Endometrium (tissue), 2 donors: Measurements from ENCODE around the gene SDHAF2.
"Not testable (repeated sequence)": the region's sequence is repeated elsewhere in the genome, so short reads cannot be mapped to it uniquely, and the experiment has no call there.

Source experiments
- FAIRE-seq: peaks from 2 replicates; lab custom pipeline; 2012; peaks lifted over from hg19 to GRCh38; lab: Jason Lieb, UNC
- donor health status: control.
- donor health status: control.

The SDHAF2 gene

DNA sequence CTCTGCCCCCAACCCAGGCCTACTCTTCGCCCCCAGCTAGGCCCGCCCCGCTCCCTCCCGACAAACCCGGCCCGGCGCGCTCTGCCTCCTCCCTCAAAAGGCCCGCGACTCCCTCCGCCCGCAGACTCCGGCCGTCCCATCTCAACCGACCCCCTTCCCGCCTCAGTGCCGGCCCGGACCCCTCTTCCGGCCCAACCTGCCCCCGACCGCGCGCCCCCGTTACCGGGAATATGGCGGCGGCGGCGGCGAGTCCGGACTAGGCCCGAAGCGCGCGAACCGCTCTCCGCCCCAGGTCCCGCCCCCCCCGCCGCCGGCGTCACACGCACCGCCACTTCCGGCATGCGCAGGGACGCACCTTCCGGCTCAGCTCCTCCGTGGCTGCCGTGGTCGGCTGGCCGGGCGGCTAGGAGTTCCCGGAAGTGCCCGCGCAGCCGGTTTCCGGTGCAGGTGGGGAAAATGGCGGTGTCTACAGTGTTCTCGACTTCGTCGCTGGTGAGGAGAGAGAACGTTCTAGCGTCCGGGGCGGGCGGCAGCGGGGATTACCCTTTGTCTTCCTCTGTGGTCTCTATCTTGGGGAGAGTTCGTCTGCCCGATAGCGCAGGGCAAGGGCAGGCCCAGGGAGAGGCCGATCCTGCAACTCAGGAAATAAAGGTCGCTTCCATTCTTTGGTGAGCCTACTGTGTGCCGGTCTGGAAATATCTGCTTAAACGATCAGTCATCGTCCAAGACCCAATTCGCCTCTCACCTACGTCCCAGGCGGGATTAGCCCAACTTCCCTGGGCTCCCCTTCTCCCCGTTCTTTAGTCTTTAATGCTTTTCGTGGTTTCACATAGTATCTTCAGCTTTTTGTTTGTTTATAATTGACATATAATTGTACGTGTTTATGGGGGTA is at the start of gene SDHAF2, which contains the start of gene CPSF7:
TSS of gene SDHAF2 (plus strand) at position 434 of the 892 bp plus-strand sequence. CDS start at position 457, 23 bp downstream.
TSS of gene CPSF7 (minus strand) at position 285 of the 892 bp plus-strand sequence. CDS start 740 bp downstream, outside the sequence.
- no peak for FAIRE-seq

DNA sequence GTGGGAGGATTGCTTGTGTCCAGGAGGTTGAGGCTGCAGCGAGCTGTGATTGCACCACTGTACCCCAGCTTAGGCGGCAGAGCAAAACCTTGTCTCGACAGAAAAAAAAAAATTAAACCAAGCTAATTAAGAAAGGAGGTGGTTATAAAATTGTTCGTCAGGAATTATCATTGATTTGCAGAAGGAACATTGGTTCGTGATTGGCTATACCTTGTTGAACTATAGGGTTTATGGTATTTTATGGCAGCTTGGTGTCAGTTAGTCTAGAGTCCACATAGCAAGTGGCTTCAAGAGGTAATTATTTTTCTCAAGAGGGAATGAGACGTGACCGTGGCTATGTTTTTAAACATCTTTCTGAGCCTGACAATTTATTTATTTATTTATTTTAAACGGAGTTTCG is 49.0 kb upstream of the SDHAF2 start:
- no peak for FAIRE-seq

DNA sequence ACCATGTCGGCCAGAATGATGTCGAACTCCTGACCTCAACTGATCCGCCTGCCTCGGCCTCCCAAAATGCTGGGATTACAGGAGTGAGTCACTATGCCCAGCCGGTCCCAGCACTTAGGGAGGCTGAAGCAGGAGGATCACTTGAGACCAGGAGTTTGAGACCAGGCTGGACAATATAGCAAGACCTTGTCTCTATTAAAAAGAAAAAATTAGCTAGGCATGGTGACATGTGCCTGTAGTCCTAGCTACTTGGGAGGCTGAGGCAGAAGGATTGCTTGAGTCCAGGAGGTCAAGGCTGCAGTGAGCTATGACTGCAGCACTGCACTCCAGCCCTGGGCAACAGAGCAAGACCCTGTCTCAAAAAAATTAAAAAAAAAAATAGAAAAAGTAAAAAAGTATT is 46.1 kb upstream of the SDHAF2 start:
- not testable (repeated sequence) for FAIRE-seq

DNA sequence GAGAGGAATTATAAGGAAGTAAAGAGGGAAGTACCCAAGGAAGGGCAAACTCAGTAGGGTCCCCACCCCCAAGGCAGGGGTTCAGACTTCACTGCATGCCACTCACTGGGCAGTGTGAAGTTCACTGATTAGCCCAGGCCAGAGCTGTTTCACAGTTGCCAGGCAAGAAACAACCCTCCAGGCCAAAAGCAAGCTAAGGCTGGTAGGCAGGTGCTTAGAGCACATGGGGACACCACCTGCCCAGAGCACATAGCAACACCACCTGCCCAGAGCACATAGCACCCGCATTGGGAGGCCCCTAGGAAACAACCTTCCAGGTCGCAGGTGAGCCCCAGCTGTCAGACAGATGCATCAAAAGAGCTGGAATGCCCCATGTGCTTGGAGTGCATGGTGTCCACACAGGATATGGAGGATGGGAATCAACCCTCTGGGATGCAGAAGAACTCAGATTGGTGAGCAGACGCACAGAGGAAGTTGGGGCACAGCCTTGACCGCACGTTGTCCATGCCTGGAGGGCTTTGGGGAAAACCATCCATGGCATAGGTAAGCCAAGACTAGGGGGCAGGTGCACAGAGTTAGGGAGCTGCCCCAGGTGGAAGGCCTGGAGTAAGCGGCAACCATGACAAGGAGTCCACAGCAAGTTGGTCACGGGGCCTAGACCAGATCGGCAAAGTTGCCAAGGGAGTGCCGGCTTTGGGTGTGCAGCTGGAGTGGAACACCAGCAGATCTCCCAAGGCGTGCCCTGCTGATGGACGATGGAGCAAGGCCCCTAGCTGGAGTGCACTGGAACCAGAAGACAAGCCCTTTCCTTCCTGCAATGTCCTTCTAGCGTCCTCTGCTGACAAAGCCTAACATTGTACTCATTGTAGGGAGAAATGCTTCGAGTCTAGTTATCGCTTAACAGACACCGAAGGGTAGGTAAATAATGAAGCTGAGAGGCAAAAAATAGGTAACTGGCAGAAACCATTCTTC is 45.4 kb upstream of the SDHAF2 start:
- no peak for FAIRE-seq

DNA sequence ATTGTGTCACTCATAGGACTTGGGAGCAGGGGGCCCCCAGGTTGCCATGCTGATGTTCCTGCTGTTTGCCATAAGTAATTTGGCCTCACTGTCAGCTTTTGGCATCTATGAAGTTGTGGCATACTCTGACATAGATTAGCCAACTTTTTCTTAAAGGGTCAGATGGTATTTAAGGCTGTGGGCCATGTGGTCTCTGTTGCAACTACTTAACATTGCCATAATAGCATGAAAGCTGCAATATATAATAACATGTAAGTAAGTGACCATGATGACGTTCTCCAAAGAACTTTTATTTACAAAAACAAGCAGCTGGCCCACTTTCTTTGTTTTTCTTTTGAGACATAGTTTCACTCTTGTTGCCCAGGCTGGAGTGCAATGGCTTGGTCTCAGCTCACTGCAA is 39.8 kb upstream of the SDHAF2 start:
- FAIRE-seq, result no peak

- no peak for FAIRE-seq
Measured at GRCh38 chr11:61392981-61393595, 36.8 kb upstream of the SDHAF2 start.

GRCh38 chr11:61401173-61401572 is 28.8 kb upstream of the SDHAF2 start:
- no peak for FAIRE-seq

GRCh38 chr11:61401573-61401972 is 28.4 kb upstream of the SDHAF2 start:
- no peak for FAIRE-seq

GRCh38 chr11:61403658-61404057 is 26.3 kb upstream of the SDHAF2 start:
- FAIRE-seq, result no peak

DNA sequence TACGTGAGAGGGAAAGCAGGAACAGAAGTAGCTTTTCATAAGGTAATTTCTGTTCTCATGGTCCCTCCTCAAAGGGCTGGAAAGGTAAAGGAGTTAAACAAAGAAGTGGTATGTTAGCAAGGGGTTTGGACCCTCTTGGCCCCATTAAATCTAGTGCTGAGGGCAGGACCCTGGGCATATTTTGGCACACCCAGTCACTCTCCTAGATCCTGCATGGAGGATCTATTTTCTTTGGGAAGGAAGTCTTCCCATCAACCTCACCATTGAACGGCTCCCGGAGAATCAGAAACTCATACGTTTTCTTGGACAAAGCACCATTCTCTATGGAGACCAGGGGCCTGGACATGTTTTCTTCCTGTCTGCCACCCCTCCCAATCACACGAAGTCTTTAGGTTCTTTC is 25.8 kb upstream of the SDHAF2 start:
- no peak for FAIRE-seq

- no peak for FAIRE-seq
Measured at GRCh38 chr11:61404641-61405040, 25.3 kb upstream of the SDHAF2 start.

DNA sequence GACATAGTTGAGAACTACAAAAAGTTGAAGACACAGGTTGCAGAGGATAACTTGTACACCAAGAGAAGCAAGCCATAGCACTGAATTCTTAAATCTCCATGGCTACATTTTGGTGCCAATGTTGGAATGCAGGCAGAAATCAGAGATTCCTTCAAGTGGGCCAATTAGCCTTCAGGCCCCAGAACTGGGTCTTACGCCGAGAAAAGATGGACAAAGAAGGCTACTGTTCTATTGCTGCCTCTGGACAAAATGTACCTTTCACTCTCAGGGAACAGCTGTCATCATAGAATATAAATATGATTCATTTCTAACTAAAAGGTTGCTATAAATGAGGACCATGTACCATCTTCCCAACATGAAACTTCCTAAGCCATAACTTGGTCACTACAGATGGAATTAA is 23.9 kb upstream of the SDHAF2 start:
- no peak for FAIRE-seq

GRCh38 chr11:61406991-61407728 is 22.8 kb upstream of the SDHAF2 start:
- no peak for FAIRE-seq

DNA sequence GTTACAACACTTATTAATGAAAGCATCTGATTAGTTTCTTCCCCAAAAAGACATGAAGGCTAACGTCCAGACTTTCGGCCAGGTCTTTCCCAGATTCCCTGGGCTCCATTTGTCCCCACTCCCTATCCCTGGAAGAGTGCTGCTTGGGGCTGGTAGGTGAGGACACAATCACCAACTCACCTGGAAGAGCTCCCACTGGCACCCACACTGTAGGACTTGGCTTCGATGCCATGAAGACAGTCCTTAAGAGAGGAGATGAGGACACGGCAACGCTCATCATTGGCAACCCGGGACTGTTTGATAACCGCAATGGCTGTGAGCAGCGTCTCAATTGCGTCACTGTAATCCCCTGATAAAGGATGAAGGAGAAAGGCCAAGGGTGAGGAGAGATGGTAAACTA is 18.3 kb upstream of the SDHAF2 start:
- FAIRE-seq, result no peak

- no peak for FAIRE-seq
Measured at GRCh38 chr11:61413496-61413895, 16.4 kb upstream of the SDHAF2 start.

DNA sequence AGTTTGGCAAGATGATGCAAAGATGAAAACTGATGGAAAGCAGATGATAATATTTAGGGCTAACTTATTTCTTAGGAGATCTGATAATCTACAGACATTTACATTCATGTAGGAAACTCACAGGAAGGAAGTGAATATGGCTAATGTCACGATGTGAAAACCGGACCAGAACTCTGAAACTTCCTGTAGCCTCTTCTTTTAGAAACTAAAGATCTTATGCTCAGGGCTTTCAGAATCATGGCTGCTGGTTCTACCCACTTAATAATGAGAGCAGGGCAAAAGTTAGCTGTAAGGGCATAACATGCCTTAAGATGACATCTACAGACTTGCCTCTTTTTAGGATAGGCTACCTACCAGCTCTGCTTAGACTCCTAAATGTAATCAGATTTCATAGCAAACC is 15.4 kb upstream of the SDHAF2 start:
- FAIRE-seq, result no peak

GRCh38 chr11:61415381-61415780 is 14.5 kb upstream of the SDHAF2 start:
- FAIRE-seq, result no peak

DNA sequence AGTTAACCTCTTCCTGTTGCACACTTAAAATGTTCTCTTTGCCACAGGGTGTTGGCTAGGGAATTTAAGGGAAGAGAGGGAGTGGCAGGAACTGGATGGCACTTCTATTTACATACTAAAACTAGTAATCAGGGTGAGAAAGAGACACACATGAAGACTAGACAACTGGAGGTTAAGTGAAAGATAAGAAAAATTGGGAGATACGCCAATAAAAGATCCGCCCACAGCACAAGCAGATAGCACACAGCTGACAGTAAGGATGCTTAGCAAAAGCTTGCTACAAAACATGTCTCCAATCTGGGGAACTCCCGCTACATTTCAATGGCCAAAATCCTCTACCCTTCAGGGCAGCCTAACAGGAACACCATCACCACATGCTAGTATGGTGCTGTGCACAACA is 13.0 kb upstream of the SDHAF2 start:
- no peak for FAIRE-seq

DNA sequence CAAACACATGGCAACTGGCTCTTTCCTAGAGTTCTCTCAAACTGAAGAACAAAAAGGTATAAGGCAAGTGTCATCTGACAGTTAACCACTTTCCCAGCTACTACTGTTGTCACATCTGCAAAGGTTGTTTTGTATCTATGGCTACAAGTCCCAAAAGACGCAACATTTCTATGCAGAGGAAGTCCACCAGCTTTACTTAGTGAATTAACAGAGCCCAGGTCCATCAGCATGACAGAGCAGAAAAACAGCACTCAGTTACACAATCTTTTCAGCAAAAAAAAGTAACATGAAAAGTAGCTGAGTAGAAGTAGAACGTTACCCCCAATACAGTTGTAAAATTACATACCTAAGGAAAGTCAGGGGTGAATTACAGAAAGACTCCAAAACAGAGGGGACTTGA is 12.3 kb upstream of the SDHAF2 start:
- FAIRE-seq, result no peak

GRCh38 chr11:61418136-61418535 is 11.8 kb upstream of the SDHAF2 start:
- FAIRE-seq, result no peak

DNA sequence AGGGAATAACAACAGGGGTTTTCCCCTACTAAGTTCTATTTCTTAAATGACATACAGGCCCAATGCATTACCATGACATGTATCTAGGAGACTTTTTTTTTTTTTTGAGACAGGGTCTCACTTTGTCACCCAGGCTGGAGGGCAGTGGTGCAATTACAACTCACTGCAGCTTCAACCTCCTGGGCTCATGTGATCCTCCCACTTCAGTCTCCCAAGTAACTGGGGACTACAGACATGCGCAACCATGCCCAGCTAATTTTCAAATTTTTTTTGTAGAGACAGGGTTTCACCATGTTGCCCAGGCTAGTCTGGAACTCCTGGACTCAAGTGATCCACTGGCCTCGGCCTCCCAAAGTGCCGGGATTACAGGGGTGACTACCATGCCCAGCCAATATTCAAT is 7.7 kb upstream of the SDHAF2 start:
- FAIRE-seq, result no peak
